ENCODE results near the gene SNRNP25. TPM values are rescaled to one million over a fixed set of nuclear protein-coding genes. Genes with fewer than 3 reads are reported as not detected.

The SNRNP25 gene
- total and polyA plus RNA-seq, 2 of the 8 experiments (the other 6 are each of a cell fraction or from before 2014, with no cell fraction given) = 53.0 to 58.4 TPM

DNA sequence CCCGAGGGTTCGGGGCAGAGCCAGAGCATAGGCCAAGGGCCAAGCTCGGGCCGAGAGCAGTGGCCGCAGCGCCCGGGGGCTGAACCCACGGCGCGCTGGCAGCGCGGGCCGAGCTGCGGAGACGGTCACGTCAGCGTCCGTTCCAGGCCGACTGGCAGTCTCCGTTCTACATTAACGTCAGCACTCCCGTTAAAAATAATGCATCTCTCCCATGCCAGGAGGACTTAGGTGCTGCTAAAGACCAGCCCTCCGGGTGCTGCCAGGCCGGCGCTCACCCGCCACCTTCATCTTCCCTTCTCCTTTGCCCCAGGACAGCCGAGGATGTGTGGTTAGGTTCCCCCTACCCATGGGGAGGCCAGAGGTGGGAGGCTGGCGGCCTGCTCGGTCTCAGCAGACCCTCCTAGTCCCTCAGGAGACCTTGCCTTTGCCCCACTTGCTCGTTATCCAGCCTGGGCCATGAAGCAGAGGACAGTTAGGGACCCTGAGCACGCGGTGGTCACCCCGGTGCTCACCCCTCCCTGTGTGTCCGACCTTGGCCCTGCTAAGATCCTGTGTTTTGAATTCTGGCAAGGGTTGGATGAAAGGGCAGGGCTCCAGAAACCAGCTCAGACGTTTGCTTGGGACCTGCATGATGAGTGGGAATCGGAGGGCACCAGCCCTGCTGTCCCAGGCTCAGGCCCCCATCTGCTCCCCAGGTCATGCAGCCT lies 25.0 kb downstream of the SNRNP25 start:
- Histone ChIP-seq H2AFZ (ENCODE audit: low read length) (no peak overlapping the region), H4K8ac (ENCODE audit: extremely low read depth, insufficient read depth, low read length) (peak overlapping the region; percentile 58; the same call in 1 of the 2 replicates), H3K4ac (replicated peaks; ENCODE audit: insufficient read length, low read depth, low read length) (peak overlapping the region; percentile 69), H2BK15ac (ENCODE audit: low read length) (peak overlapping the region; percentile 99; the same call in 1 of the 2 replicates), H3K9ac (replicated peaks in 1 of 4; ENCODE audit: extremely low read depth in 1 of 4, low read depth in 3 of 4, low read length in 3 of 4) (peak overlapping the region in 3 of 4 experiments; percentile 13 to 76 (median 41); a peak in 3 of 7 replicates), H2AK5ac (ENCODE audit: low read depth, low read length) (peak overlapping the region; percentile 78; the same call in 1 of the 2 replicates), H2BK20ac (ENCODE audit: low read length) (no peak overlapping the region), H3K18ac (ENCODE audit: extremely low read depth, low read length) (peak overlapping the region; percentile 78; the same call in 1 of the 2 replicates), H4K91ac (replicated peaks; ENCODE audit: insufficient read length, low read length) (peak overlapping the region; percentile 45), H3K4me3 (ENCODE audit: extremely low read depth in 1 of 4, insufficient read depth in 2 of 4, low read depth in 3 of 4, low read length in 4 of 4) (peak overlapping the region; percentile 54 to 78 (median 68)), H2BK12ac (ENCODE audit: low read depth, low read length) (no peak overlapping the region), H2BK5ac (ENCODE audit: low read depth, low read length) (no peak overlapping the region), H3K27ac (ENCODE audit: low read depth, low read length) (no peak overlapping the region), H3K23me2 (ENCODE audit: low read depth, low read length) (peaks cover 15% of the 10 kb centered on the region; the same call in 1 of the 2 replicates), H3K79me2 (ENCODE audit: control insufficient read depth in 1 of 2, insufficient read depth in 2 of 2, low read length in 2 of 2) (no peaks in the 10 kb centered on the region), H3K79me1 (ENCODE audit: low read depth, low read length) (no peaks in the 10 kb centered on the region), H3K4me2 (ENCODE audit: insufficient read depth in 1 of 2, low read depth in 2 of 2, low read length in 2 of 2) (peak overlapping the region; percentile 92 to 95), H3K23ac (ENCODE audit: insufficient read length) (no peak overlapping the region), H3K56ac (replicated peaks; ENCODE audit: insufficient read length, low read depth, low read length) (peak overlapping the region; percentile 90), H3K27me3 (replicated peaks in 1 of 4; ENCODE audit: control insufficient read depth in 3 of 4, extremely low read depth in 1 of 4, insufficient read depth in 3 of 4, low read length in 3 of 4) (peaks cover 0 to 4% (median 2%) of the 10 kb centered on the region in 4 experiments; a peak in 3 of 7 replicates), H3K4me1 (replicated peaks in 1 of 4; ENCODE audit: control insufficient read depth in 3 of 4, insufficient read depth in 4 of 4, low read length in 3 of 4) (peaks cover 6 to 54% (median 34%) of the 10 kb centered on the region in 4 experiments), H3K14ac (ENCODE audit: insufficient read length) (no peak overlapping the region), H3K36me3 (ENCODE audit: control insufficient read depth in 2 of 4, insufficient read depth in 4 of 4, low read length in 3 of 4) (peaks cover 0 to 2% (median 0%) of the 10 kb centered on the region in 4 experiments; a peak in 1 of 8 replicates), H4K20me1 (replicated peaks in 1 of 2; ENCODE audit: control insufficient read depth in 1 of 2, insufficient read depth in 2 of 2, low read length in 2 of 2) (peaks cover 0 to 5% of the 10 kb centered on the region in 2 experiments), H4K5ac (ENCODE audit: insufficient read length, low read depth, low read length) (no peak overlapping the region), H2BK120ac (replicated peaks; ENCODE audit: low read depth, low read length) (no peak overlapping the region), H3K9me3 (ENCODE audit: insufficient read depth in 2 of 2, low read depth in 1 of 2, low read length in 1 of 2) (no peaks in the 10 kb centered on the region)
- DNase-seq (ENCODE audit: low read depth in 1 of 2, low spot score in 2 of 2) (no peak), FAIRE-seq (no peak)
- ChIA-PET POLR2A (ENCODE audit: partially characterized antibody) (interaction anchor here (1.0 to 3.2 kb wide), 8 partner anchors 8 to 40 kb away, joined by 3 to 19 read pairs (median 3); partner anchors contain the start of genes POLR3K and SNRNP25), CTCF (ENCODE audit: partially characterized antibody) (interaction anchor here (0.6 to 25.7 kb wide), 5 partner anchors 11 to 103 kb away, joined by 3 to 856 read pairs (median 4); partner anchors contain the start of gene RHBDF1)
- TF ChIP-seq KDM4A (IDR thresholded peaks at IDR 0.05; ENCODE audit: low read depth, low read length, severe bottlenecking) = peak; percentile 32
- peak; percentile 23; the same call in 1 of the 2 replicates for TF ChIP-seq BACH1 (IDR thresholded peaks at IDR 0.05; ENCODE audit: low read length)
- TF ChIP-seq RNF2 (IDR thresholded peaks at IDR 0.05; ENCODE audit: borderline replicate concordance, low read depth, low read length, missing control alignments, poor library complexity, severe bottlenecking) = no peak
- 30% methylated on average over 31 of the region's 36 CpGs; no CpG with 5 or more reads in 1 of the 2 experiments for WGBS, 2 experiments (ENCODE audit: extremely low coverage in 1 of 2, insufficient coverage in 1 of 2, insufficient read length in 1 of 2, insufficient replicate concordance in 2 of 2, low coverage in 1 of 2, low lambda C conversion rate in 2 of 2, missing lambda C conversion rate in 1 of 2)
